HepG2 (cell line): Measurements from ENCODE around the gene SOBP. TPM values are rescaled to one million over a fixed set of nuclear protein-coding genes. Genes with fewer than 3 reads are reported as not detected.

Experiments used
- FOXJ3 ChIP-seq: sonication (generic); formaldehyde crosslinking; IDR thresholded peaks from 2 replicates; pipeline ENCODE4 v1.4.0; 2020; ENCODE audit warnings: missing genetic modification reagents, mild to moderate bottlenecking, borderline replicate concordance
- HOXA5 ChIP-seq: sonication (generic); formaldehyde crosslinking; IDR thresholded peaks from 2 replicates; pipeline ENCODE4 v1.4.0; 2020; ENCODE audit warnings: missing genetic modification reagents
- KLF9 ChIP-seq: IDR thresholded peaks from 2 replicates; pipeline ENCODE4 v1.6.1; 2016; ENCODE audit warnings: low read depth
- MEIS1 ChIP-seq: sonication (generic); formaldehyde crosslinking; IDR thresholded peaks from 2 replicates; pipeline ENCODE4 v1.9.0; 2021; ENCODE audit warnings: mild to moderate bottlenecking, missing genetic modification reagents, moderate library complexity, borderline replicate concordance
- MYC ChIP-seq: sonication (generic); formaldehyde crosslinking; IDR thresholded peaks from 2 replicates; pipeline ENCODE4 v1.9.0; 2021; ENCODE audit warnings: missing genetic modification reagents, borderline replicate concordance
- POLR2A ChIP-seq, 2 experiments: IDR thresholded peaks; 2 replicates each; pipeline ENCODE4 v1.6.1; 2011; ENCODE audit warnings: low read depth in 2 of 2, low read length in 2 of 2, mild to moderate bottlenecking in 1 of 2, moderate library complexity in 1 of 2; ENCODE audit not compliant: insufficient read depth in 1 of 2
- TBP ChIP-seq: sonication (generic); formaldehyde crosslinking; IDR thresholded peaks from 2 replicates; pipeline ENCODE4 v1.5.0; 2020; ENCODE audit warnings: missing genetic modification reagents
- ZFP41 ChIP-seq: sonication (generic); formaldehyde crosslinking; IDR thresholded peaks from 2 replicates; pipeline ENCODE4 v1.4.0; 2020; ENCODE audit warnings: mild to moderate bottlenecking, missing genetic modification reagents, borderline replicate concordance
- ZFP62 ChIP-seq: sonication (generic); formaldehyde crosslinking; IDR thresholded peaks from 2 replicates; pipeline ENCODE4 v1.4.0; 2020; ENCODE audit warnings: missing genetic modification reagents
- ZMYM4 ChIP-seq: sonication (generic); formaldehyde crosslinking; IDR thresholded peaks from 2 replicates; pipeline ENCODE4 v1.8.1; 2023; ENCODE audit warnings: mild to moderate bottlenecking, missing genetic modification reagents
- ZNF17 ChIP-seq: sonication (generic); formaldehyde crosslinking; IDR thresholded peaks from 2 replicates; pipeline ENCODE4 v1.5.0; 2020; ENCODE audit warnings: mild to moderate bottlenecking, missing genetic modification reagents
- ZNF232 ChIP-seq: sonication (generic); formaldehyde crosslinking; IDR thresholded peaks from 2 replicates; pipeline ENCODE4 v1.4.0; 2020; ENCODE audit warnings: missing genetic modification reagents, borderline replicate concordance
- ZNF552 ChIP-seq: sonication (generic); formaldehyde crosslinking; IDR thresholded peaks from 2 replicates; pipeline ENCODE4 v1.9.0; 2022; ENCODE audit warnings: missing genetic modification reagents, mild to moderate bottlenecking, borderline replicate concordance
- ZNF558 ChIP-seq: sonication (generic); formaldehyde crosslinking; IDR thresholded peaks from 2 replicates; pipeline ENCODE4 v1.9.0; 2022; ENCODE audit warnings: mild to moderate bottlenecking, missing genetic modification reagents, borderline replicate concordance
- ZNF652 ChIP-seq: IDR thresholded peaks from 2 replicates; pipeline ENCODE4 v1.6.1; 2016; ENCODE audit warnings: low read depth, borderline replicate concordance
- polyA plus RNA-seq, 8 experiments: library from polyadenylated mRNA; depleted of rRNA in 3 of 8; stranded (reverse) in 7 of 8; unstranded in 1 of 8; fragments of >200 nt; fragmentation: Illumina TruSeq in 4 of 8; extraction: Trizol in 4 of 8; gene quantifications; 2 replicates each; pipeline versions ENCODE4 v1.2.1 to v1.2.3, GENCODE V29; 2011 to 2016; ENCODE audit warnings: low read depth in 4 of 8, missing spikeins in 1 of 8, mixed read lengths in 1 of 8; ENCODE audit not compliant: insufficient read depth in 1 of 8
- total RNA-seq, 5 experiments: library from RNA; depleted of rRNA; stranded (reverse); fragments of >200 nt; fragmentation: Illumina TruSeq; extraction: Trizol; gene quantifications; 2 replicates each; pipeline ENCODE4 v1.2.3, GENCODE V29; 2016; ENCODE audit warnings: low read depth in 1 of 5
- TF ChIP-seq, protein P1 (sequence below): sonication (generic); formaldehyde crosslinking; IDR thresholded peaks from 2 replicates; pipeline ENCODE4 v1.4.0; 2020; ENCODE audit warnings: mild to moderate bottlenecking, missing genetic modification reagents
- TF ChIP-seq, protein P2 (sequence below): sonication (generic); formaldehyde crosslinking; IDR thresholded peaks from 2 replicates; pipeline ENCODE4 v1.4.0; 2020; ENCODE audit warnings: missing genetic modification reagents

SOBP gene
- total and polyA plus RNA-seq, 2 of the 13 experiments (the other 11 are each of a cell fraction or from before 2014, with no cell fraction given), result 1.5 to 6.9 TPM

- TF ChIP-seq MYC (CRISPR knock-in tag), result peak; percentile 47; the same call in 1 of the 2 replicates
- peak; percentile 81 for TF ChIP-seq ZMYM4 (CRISPR knock-in tag)
- TF ChIP-seq ZNF558 (CRISPR knock-in tag), result no peak
- no peak for TF ChIP-seq ZFP41 (CRISPR knock-in tag)
- 0 out of 2 replicates have a peak, but pooled peaks have one; percentile 40 for TF ChIP-seq KLF9 (CRISPR knock-in tag)
- no peak for TF ChIP-seq ZNF17 (CRISPR knock-in tag)
- TF ChIP-seq ZFP62 (CRISPR knock-in tag), result no peak
- peak; percentile 53; the same call in 1 of the 2 replicates for TF ChIP-seq ZNF652 (CRISPR knock-in tag)
- TF ChIP-seq ZNF232, result 0 out of 2 replicates have a peak, but pooled peaks have one; percentile 61
- TF ChIP-seq ZNF552 (CRISPR knock-in tag), result no peak
- TF ChIP-seq, protein P1, sequence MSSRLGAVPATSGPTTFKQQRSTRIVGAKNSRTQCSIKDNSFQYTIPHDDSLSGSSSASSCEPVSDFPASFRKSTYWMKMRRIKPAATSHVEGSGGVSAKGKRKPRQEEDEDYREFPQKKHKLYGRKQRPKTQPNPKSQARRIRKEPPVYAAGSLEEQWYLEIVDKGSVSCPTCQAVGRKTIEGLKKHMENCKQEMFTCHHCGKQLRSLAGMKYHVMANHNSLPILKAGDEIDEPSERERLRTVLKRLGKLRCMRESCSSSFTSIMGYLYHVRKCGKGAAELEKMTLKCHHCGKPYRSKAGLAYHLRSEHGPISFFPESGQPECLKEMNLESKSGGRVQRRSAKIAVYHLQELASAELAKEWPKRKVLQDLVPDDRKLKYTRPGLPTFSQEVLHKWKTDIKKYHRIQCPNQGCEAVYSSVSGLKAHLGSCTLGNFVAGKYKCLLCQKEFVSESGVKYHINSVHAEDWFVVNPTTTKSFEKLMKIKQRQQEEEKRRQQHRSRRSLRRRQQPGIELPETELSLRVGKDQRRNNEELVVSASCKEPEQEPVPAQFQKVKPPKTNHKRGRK (CRISPR knock-in tag), result no peak
- no peak for TF ChIP-seq TBP
- TF ChIP-seq MEIS1, result peak; percentile 80
- TF ChIP-seq HOXA5 (CRISPR knock-in tag), result peak; percentile 99
- peak in 1 of 2 experiments; percentile 77; a peak in 2 of 4 replicates for TF ChIP-seq POLR2A (IDR thresholded peaks at IDR 0.05; ENCODE audit: insufficient read depth in 1 of 2, low read depth in 2 of 2, low read length in 2 of 2)
- TF ChIP-seq FOXJ3 (CRISPR knock-in tag), result peak; percentile 75; the same call in 1 of the 2 replicates
- TF ChIP-seq, protein P2, sequence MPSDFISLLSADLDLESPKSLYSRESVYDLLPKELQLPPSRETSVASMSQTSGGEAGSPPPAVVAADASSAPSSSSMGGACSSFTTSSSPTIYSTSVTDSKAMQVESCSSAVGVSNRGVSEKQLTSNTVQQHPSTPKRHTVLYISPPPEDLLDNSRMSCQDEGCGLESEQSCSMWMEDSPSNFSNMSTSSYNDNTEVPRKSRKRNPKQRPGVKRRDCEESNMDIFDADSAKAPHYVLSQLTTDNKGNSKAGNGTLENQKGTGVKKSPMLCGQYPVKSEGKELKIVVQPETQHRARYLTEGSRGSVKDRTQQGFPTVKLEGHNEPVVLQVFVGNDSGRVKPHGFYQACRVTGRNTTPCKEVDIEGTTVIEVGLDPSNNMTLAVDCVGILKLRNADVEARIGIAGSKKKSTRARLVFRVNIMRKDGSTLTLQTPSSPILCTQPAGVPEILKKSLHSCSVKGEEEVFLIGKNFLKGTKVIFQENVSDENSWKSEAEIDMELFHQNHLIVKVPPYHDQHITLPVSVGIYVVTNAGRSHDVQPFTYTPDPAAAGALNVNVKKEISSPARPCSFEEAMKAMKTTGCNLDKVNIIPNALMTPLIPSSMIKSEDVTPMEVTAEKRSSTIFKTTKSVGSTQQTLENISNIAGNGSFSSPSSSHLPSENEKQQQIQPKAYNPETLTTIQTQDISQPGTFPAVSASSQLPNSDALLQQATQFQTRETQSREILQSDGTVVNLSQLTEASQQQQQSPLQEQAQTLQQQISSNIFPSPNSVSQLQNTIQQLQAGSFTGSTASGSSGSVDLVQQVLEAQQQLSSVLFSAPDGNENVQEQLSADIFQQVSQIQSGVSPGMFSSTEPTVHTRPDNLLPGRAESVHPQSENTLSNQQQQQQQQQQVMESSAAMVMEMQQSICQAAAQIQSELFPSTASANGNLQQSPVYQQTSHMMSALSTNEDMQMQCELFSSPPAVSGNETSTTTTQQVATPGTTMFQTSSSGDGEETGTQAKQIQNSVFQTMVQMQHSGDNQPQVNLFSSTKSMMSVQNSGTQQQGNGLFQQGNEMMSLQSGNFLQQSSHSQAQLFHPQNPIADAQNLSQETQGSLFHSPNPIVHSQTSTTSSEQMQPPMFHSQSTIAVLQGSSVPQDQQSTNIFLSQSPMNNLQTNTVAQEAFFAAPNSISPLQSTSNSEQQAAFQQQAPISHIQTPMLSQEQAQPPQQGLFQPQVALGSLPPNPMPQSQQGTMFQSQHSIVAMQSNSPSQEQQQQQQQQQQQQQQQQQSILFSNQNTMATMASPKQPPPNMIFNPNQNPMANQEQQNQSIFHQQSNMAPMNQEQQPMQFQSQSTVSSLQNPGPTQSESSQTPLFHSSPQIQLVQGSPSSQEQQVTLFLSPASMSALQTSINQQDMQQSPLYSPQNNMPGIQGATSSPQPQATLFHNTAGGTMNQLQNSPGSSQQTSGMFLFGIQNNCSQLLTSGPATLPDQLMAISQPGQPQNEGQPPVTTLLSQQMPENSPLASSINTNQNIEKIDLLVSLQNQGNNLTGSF (CRISPR knock-in tag), result no peak
Measured at GRCh38 chr6:107539409-107539808, 49.5 kb downstream of the SOBP start (continued).
